Erythroblast (primary cell): ENCODE results near the gene ASCC2.

Experiments used
- DNase-seq, 2 experiments: peaks; one replicate each; lab custom pipeline; 2025; lab: John Stamatoyannopoulos, UW
- GATA1 ChIP-seq: IDR thresholded peaks from 2 replicates; pipeline ENCODE4 v1.6.1; 2011; ENCODE audit warnings: low read depth, mild to moderate bottlenecking, control low read depth, low read length, moderate library complexity
- POLR2A ChIP-seq: IDR thresholded peaks from 2 replicates; pipeline ENCODE4 v1.6.1; 2011; ENCODE audit warnings: mild to moderate bottlenecking, low read length

Gene ASCC2

DNA sequence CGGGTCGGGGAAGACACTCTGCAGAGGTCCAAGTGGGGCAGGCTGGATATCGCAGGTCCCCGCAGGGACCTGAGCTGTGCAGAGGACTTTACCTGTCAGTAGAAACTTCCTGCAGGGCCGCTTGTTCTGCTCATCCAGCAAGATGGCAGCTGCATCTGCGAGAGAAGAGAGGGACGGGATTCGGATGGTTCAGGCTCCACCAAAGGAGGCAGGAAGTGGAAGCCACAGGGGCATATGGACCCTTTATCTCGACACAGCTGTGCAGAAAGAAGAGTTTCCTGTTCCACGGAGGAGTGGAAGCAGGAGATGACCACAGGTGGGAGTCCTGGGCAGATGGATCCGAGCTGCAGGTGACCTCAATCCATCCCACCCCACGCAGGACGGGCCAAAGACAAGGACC, 95.7 kb downstream of the ASCC2 start:
- TF ChIP-seq GATA1 (no peak), POLR2A (no peak)
- no peak for DNase-seq

- no peak for DNase-seq
- no peak for TF ChIP-seq GATA1
- no peak for TF ChIP-seq POLR2A
Observed at GRCh38 chr22:29741926-29742325, 96.1 kb downstream of the ASCC2 start.

DNA sequence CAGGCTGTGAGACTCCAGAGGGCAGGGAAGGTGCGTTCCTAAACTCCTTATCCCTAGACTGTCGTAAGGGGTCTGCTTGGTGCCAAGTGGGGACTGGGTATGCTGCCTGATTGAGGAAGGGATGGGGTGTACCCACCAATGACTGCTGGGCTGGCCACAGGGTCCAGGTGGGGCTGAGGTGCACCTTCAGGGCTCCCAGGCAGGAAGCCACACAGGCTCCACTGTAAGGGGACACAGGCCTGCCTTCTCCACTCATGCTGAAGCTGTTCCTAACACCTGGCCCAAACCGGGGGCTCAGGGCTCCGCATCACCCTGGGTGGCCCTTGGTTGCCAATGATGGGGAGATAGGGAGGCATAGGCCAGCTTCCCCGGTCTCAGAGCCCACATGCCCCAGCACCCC, 97.9 kb downstream of the ASCC2 start:
- TF ChIP-seq GATA1 (no peak), POLR2A (no peak)
- no peak for DNase-seq

DNA sequence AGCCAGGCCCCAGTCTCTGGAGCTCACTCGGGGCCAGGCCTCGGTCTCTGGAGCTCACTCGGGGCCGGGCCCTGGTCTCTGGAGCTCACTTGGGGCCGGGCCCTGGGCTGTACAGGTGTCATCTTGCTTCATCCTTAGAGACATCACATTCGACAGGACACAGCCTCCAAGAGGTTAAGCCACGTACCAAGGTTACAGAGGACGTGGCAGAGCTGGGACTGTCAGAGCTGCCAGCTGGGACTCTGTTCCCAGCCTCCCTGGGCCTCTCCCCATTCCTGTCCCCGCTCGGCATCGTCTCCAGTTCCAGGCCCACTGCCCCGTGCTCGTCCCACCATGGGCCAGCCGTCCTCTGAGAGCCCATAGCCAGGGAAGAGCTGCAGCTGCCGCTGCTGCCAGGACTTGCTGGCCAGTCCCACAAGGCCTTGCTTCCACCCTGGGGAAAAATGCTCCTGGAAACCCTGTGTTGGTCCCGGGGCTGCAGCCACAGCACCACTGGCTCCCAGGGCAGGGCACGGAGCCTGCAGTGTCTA, 98.7 kb downstream of the ASCC2 start:
- TF ChIP-seq GATA1 (no peak), POLR2A (no peak)
- no peak for DNase-seq
